Smooth muscle cell of the brain vasculature (primary cell): Measurements from ENCODE around the gene ABLIM3.

ENCODE experiments used
- DNase-seq: peaks from one replicate; pipeline ENCODE4 v3.0.0-alpha.2; 2012; ENCODE audit warnings: low read depth, low spot score

Gene ABLIM3

DNA sequence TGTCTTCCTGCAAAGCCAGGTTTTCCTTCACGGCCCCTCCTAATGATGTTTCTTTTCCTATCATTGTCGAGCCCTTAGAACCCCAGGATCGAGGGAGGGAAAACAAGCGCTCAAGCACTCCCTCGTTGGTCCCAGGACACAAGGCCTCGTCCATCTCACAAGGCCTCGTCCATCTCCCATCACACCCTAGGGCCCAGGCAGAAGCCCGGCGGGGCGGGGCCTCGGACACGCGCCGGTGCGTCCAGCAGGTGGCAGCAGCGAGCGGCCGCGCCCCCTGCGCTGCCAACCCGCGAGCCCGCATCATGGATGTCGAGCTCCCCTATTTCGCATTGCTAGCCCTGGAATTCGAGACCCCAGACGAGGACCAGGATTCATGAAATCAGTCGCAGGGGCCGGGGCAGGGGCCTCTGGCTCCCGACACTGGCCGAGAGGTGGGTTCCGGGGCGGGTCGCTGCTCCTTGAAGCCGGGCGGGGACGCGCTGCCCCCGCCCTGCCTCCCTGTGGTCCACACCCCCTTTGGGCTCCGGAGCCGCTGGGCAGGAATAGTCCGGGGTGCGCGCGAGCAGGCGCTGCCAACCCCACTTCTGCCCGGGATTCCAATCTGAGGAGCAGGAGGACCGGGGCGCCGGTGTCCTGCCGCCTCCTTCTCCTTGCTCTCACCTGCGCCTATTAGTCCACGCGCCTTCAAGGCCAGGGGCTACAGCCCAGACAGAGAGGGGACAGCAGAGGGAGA lies at the start of gene ABLIM3:
TSS of gene ABLIM3 (plus strand) at position 270 of the 733 bp plus-strand sequence. CDS start 603 bp downstream, outside the sequence.
- DNase-seq: no peak

DNA sequence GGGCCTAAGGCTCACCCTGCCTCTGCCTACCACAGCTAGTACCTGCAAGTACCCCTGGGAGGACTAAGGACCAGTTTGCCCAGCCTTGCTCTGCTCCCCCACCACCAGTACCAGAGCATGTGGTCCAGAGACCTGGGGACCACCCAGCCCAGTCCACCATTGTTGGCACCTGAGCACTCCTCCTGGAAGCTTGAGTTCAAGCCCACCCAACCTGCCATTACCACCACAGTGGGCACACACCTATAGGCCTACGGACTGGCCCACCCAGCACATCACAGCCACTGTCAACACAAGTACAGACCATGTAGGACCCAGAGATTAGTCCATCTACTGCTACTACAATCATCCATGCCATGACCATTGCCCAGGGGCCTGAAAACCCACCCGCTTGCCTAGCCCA lies 47.7 kb upstream of the ABLIM3 start:
- no peak for DNase-seq

DNA sequence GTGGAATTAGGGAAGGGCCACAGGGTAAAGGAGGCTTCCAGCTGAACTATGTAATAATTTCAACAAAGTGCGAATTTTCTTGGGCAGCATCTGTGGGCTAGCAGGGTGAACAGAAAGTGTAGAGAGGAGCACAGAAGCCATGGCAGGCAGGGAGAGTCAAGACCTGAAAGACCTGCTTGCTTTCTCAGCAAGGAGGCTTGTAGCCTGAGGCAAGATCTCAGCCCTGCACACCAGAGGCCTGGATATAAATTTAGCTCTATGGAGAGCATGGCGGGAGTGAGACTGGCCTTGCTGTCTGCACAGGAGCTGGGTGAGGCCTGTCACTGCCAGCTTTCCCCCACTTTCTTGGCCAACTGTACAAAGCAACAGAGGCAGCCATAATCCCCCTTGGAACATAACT lies 46.3 kb upstream of the ABLIM3 start:
- no peak for DNase-seq

DNA sequence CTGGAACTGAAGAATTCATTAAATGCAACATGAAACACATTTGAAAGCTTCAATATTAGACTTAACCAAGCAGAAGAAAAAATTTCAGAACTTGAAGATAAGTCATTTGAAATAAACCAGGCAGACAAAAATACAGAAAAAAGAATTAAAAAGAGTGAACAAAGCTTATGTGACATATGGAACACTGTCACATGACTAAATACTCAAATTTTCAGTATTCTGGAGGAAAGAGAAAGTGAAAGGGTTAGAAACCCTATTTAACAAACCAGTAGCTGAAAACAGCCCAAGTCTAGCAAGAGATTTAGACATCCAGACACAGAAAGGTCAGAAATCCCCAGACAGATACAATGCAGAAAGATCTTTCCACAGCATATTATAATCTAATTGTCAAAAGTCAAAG lies 41.4 kb upstream of the ABLIM3 start:
- DNase-seq: no peak

DNA sequence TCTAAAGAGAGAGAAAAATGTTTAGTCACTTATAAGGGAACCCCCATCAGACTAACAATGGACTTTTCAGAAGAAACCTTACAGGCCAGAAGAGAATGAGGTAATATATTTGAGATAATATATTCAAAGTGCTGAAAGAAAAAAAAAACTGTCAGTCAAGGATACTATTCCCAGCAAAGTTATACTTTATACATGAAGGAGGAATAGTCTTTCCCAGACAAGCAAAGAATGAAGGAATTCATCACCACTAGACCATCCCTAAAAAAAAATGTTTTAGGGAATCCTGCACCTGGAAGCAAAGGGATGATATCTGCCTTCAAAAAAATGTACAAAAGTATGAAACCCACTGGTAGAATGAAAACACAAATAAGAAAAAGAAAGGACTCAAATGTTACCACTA lies 41.0 kb upstream of the ABLIM3 start:
- no peak for DNase-seq

DNA sequence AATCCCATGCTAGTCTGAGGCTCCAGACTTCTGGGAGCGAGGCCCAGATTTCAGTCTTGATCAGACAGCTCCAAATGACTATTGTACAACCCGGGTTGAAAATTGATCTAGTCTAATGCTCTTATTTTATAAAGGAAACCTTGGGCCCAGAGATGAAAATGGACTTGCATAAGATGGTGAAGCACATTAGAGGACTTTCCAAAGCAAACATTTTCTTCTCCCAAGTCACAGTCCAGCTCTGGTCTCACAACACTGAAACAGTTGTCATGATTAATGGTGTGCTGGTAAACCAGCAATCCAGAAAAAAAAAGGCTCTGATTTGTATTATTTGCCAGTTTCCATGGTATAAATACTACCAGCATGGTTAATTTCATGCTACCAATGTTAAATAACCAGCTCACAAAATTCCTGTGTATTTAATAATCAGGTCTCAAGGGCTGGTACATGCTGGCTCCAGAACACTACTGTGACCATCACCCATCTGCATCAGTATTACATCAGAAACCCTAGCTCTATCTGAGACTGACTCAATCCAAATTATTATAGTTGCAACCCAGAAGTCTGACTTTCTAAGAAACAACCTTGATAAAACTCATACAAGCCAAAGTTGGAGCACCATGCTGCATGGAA lies 32.5 kb upstream of the ABLIM3 start:
- no peak for DNase-seq

DNA sequence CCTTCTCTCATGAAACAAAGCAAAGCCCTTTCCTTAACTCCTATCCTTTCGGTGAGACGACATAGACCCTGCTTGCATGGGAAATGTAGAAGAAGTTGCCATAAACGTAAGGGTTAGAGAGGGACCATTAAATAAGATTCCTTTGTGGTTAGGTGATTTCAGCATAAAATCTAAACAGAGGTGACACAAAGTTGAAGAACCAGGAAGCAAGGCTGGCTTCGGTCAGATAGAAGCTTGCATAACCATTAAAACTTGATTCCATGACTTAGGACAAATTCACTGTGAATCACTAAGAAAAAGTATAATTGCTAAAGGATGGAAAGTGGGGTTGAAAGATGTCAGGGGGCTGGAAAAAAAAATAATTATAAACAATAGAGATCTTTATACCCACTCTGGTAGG lies 30.9 kb upstream of the ABLIM3 start:
- DNase-seq: no peak

DNA sequence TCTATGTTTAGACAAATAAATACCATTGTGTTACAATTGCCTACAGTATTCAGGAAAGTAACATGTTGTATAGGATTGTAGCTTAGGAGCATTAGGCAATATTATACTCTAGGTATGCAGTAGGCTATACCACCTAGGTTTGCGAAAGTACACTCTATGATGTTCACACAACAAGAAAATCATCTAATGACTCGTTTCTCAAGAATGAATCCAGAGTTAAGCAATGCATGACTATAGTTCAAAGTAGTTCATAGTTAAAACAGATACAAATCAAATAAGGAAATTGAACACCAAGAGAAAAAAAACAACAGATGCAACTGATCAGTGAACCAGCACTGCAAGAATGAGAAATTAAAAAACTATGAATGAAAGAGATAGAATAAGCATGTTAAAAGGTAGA lies 27.6 kb upstream of the ABLIM3 start:
- no peak for DNase-seq

DNA sequence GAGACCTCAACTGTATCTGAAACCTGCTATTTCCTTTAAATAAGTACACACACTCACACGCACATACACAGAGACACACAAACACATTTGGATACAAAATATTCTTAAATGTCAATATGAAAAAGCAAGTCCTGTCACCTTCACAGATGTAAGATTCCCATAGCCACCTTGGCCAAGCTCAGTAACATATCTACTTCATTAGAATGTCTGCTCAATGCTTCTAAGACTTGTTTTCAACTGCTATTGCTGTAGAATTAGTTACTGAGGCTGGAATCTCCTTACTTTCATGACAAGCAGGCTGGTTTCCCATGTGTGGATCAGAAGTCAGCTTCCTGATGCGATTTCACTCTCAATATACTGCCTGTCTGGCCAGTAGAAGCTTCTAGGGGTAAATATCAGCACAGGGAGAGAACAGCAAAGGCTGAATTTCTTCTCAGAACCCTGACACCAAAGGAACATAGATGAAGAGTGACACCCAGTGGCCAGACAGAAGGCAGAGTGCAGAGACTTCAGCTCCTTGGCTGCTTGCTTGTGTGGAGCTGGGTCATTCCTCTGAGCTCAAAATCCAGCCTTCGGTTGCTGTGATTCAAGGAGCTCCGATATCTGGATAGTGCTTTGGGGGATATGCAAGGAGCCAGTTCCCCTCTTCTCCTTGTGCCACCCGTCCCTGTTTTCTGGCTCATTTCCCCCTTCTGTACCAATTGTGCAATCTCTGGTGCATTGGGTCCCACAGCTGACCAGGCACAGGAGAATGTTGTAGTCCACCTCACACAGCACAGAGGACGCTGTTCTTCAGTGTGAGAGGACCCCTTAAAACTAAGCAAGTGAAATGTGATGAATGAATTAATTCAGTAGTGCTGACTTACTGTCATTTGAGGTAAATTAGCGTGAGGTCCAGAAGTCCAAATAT lies 26.6 kb upstream of the ABLIM3 start:
- peak; percentile 45 for DNase-seq

DNA sequence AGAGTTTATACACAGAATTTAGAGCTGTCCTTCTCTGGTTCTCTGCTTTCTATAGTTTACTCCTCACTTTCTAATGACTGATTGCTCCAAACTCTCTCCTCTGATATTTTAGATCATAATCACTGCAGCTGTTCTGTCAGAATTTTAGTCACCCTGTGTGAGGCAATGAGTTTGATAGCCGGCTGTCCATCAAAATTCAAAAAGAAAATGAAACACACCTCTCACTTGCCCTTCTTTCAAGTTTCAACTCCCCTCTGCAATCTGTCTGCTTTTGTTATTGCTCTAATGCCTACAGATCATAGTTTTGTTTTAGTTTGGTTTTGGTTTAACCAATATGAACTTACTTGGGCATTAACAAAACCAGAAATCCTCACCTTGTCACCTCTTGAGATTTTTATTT lies 23.3 kb upstream of the ABLIM3 start:
- DNase-seq: no peak

DNA sequence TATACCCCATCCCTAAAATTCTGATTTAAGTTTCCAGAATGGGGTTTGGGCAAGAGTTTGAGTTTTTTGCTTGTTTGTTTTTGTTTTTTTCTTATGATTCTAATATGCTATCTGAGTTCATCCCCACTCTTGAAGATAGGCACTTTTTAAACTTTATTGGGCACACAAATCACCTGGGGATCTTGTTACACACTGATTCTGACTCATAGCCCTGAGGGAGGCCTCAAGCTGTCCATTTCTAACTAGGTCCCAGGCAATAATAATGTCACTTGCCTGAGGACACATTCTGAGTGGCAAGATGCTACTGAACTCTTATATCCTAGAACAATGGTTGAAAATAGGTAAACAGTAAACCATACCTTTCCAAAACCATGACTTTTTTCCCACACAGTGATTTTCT lies 22.8 kb upstream of the ABLIM3 start:
- no peak for DNase-seq

DNA sequence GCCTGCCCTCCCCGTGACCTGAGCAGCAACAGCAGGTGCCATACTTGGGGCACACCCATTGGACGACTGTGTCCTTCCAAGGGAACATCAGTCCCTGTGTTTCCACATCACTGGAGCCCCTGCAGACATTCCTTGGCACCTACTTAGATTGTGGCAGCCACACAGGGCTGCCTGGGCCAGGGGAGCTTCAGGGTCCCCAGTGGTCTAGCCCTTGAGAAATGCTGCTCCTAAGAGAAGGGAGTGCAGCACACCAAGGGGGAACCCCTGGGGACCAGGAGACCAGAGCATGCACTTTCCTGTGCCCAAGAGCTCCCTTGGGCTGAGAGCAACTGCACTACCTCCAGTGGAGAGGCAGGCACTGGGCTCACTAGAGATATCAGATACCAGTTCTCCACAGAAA lies 20.1 kb upstream of the ABLIM3 start:
- no peak for DNase-seq

DNA sequence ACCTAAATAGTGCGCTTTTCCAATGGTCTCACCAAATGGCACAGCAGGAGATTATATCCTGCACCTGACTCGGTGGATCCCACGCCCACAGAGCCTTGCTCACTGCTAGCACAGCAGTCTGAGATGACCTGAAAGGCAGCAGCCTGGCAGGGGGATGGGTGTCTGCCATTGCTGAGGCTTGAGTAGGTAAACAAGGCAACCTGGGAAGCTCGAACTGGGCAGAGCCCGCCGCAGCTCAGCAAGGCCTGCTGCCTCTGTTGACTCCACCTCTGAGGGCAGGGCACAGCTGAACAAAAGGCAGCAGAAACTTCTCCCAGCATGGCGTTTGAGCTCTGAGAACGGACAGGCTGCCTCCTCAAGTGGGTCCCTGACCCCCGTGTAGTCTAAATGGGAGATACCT lies 18.1 kb upstream of the ABLIM3 start:
- no peak for DNase-seq

DNA sequence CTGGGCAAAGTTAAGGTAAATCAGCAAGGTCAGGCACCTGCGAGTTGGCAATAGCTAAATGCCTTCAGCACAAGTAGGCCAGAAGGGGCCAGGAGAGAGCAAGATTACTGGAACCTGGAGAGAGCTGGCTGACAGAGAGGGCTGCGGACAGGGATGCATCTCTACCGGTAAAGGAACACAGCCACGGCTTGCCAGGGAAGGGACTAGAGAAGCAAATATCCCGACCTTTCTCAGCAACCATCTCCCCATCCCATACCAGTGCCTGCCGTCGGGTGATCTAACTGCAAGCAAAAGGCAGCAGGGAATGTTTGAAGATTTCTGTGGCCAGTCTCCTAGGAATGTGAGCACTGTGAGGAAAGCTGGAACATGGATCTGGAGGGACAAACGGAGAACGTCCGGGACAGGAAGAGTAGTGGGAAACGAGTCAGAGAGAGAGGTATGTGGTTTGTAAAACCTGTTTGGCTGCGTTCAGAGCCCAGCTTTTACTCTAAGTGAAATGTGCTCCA lies 15.9 kb upstream of the ABLIM3 start:
- DNase-seq: no peak

DNA sequence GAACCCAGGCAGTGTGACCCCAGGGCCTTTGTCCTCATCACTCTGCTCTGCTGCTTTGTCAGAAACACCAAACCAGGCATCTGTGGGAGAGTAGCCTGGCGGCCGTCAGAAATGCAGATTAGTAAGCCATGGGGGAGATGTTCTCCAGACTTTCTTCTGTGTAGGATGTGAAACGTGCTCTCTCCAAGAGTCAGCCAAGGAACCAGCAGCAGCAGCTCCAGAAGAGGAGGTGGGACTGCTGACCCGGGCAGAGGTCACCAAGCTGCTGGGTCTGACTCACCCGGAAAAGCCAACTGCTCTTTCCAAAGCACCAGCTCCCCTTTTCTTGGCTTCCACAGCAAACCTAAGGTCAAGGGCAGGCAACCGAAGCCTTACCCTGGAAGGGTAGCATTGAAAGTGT lies 14.4 kb upstream of the ABLIM3 start:
- no peak for DNase-seq

DNA sequence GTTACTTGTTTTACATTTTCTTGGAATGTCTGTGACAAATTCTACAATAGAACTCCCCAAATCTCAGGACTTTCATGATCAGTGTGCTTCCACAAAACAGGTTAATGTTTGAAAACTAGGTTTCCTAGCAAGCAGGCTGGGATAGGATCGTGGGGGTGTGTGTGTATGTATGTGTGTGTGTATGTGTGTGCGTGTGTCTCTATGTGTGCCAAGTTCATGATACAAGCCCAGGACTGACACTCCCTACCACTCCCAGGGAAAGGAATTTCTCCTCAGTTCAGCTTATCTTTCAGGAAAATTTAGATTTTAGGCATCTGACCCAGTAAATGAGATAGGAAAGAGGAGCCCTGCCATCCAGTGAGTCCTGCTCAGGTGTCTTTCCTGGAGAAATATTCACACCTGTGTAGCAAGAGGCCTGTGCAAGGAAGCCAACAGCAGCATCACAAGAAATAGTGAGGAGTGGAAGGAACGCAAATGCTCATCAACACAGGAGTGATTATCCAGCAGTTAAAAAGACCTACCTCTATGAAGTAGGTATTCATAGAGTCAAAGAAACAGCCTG lies 13.8 kb upstream of the ABLIM3 start:
- no peak for DNase-seq

DNA sequence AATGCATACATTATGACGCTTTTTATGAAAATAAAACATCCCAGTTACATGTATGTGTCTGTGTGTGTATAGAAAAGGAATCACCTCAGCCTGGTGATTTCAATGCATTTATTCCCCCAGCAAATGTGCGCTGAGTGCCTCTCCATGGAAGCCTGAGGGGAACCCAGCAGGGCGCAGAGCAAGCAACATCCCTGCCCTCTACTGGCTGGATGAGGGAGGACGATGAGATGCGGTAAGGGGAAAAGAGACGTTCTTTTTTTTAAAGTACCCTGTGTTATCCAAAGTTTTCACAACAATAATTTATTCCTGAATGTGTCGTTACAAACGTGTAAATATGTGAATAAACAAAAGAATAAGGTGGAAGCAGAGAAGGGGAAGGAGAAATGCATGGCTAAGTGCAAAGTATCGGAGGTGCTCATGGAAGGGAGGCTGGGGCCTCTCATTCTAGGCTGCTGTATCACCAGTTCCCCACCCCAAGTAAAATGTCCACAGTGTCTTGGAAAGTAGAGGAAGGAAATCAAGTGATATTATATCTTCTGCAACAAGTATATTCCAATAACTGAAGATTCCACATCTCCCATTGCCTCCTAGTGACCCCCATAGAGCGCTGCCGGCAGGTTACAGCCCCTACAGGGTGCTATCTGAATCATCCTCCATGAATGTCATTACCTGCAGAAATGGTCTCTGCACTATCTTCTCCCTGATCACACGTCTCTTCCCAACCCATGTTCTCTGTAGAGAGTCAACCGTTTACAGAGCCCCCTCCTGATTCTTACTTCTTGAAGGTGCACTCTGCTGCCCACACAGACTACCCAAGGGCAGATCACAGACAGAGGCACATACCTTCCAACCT lies 13.0 kb upstream of the ABLIM3 start:
- no peak for DNase-seq

DNA sequence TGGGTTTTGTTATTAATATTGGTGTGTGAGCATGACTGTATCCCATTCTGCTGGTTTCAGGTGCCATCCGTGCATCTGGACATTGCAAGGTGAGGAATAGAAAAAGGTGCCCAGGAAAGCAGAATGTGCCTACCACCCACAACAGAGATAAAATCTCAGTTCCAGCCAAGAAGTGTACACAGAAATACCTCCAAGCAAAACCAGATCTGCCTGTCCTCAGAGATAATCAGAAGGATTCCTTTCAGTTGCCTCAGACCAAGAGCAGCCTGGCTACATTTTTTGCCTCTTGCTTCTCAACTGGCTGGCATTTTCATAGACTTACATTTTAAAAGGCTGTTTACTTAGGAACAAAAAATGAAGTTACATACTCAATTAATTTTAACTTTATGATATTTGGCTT lies 12.1 kb upstream of the ABLIM3 start:
- no peak for DNase-seq

DNA sequence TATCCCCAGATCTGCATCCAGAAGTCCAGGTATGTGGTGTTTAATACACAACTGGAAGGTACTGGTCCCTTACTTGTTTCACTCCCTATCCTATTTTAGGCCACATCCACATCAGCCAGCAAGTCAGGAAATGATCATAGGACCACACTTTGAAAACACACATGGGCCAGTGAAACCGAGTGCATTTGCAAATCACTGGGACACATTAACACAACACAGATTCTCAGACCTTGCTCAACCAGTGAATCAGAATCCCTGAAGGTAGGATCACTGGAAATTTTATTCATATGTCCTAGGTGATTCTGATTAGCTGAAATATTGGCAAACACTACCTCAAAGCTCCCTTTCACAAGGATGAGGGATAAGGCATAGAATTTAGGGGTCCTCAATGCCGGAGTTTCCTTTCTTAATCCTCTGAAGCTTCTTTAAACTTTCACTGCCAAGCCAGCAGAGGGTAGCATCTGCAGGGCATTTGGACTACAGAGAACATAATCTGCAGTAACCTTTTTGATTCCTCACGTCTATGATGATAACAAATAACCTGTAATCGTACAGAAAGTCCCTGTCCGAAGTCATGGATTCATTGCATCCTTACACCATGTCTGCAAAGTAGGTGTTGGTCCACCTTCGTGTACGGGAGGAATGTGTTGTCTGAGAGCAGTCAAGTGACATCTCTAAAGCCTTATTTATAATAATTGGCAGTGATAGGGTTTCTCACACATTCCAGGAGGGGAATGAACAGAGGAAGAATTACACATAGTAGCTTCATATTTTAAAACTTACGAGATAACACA lies 11.0 kb upstream of the ABLIM3 start:
- DNase-seq: no peak

DNA sequence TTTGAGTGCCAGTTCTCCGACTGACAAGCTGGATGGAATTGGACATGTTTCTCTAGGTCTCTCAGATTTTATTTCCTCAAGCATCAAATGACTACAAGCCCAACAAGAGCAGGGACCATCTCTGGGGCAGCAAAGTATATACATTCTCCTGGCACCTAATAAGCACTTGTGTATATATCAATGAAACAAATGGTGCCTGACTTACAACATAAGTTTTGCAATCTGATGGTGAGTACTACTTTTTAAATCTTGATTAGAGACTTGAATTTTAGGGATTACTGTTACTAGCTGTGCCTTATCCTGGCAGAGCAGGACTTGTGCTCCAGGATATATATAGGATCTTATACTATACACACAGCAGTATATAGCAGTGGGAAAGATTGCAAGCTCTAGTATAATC lies 8.8 kb upstream of the ABLIM3 start:
- no peak for DNase-seq
